ENCODE measurements around the gene PIP5KL1.
A peak's percentile ranks its signal among the peaks of the same experiment; 100 is the strongest.

Gene PIP5KL1

DNA sequence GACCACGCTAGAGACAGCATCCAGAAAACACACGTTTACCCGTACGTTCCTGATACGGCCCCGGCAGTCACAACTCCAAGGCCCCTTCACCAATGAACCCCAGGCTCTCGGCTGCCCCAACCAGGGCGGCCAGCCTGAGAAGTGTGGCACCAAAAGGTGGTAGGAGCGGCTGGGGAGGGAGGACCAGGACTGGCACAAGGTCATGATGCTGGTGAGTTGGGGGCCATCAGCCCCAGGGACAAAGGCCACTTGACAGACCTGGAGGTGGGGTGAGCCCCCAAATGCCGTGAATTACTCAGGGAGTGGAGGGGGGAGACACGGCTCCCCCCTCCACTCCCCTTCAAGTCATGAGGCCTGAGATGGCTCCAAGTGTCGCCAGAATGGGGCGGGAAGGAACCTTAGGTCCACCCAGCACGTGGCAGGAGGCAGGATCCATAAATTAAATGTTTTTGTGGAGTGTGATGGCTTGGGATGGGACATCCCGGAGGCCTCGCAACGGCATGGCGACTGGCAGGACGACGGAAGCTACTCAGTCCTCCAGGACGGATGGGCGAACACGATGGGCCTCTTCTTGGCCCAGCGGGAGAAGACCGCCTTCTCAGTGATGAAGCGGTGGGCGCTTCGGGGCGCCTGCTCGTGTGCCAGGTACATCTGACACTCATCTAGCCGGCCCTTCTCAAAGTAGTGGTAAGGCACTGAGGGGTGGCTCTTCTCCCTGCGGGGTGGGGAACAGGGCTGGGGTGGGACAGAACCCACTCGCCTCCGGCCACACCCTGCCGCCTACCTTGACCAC lies 22.5 kb downstream of the PIP5KL1 start:
- Histone ChIP-seq H3K9me2 (replicated peaks; ENCODE audit: low read depth, low read length) (no peaks in the 10 kb centered on the region), H3K27me3 (ENCODE audit: insufficient read depth, low read length, poor library complexity, severe bottlenecking) (no peaks in the 10 kb centered on the region), H3K79me2 (ENCODE audit: insufficient read depth, low read length) (no peaks in the 10 kb centered on the region), H3F3A (ENCODE audit: low read depth) (peaks cover 7% of the 10 kb centered on the region), H3K4me3 (ENCODE audit: low read length, poor library complexity, severe bottlenecking) (no peak overlapping the region), H4K20me1 (ENCODE audit: insufficient read depth, low read length, poor library complexity, severe bottlenecking) (no peaks in the 10 kb centered on the region), H3K4me2 (ENCODE audit: low read depth, low read length, poor library complexity, severe bottlenecking) (no peak overlapping the region), H3K36me3 (ENCODE audit: insufficient read depth, low read length) (no peaks in the 10 kb centered on the region), H3K4me1 (ENCODE audit: insufficient read depth, low read length, poor library complexity, severe bottlenecking) (peaks cover 40% of the 10 kb centered on the region), H3K9me3 (ENCODE audit: insufficient read depth, low read depth, low read length) (no peaks in the 10 kb centered on the region), H2AFZ (ENCODE audit: low read length) (no peak overlapping the region), H3K9ac (ENCODE audit: low read depth, low read length, poor library complexity, severe bottlenecking) (no peak overlapping the region)
- TF ChIP-seq, protein P1, sequence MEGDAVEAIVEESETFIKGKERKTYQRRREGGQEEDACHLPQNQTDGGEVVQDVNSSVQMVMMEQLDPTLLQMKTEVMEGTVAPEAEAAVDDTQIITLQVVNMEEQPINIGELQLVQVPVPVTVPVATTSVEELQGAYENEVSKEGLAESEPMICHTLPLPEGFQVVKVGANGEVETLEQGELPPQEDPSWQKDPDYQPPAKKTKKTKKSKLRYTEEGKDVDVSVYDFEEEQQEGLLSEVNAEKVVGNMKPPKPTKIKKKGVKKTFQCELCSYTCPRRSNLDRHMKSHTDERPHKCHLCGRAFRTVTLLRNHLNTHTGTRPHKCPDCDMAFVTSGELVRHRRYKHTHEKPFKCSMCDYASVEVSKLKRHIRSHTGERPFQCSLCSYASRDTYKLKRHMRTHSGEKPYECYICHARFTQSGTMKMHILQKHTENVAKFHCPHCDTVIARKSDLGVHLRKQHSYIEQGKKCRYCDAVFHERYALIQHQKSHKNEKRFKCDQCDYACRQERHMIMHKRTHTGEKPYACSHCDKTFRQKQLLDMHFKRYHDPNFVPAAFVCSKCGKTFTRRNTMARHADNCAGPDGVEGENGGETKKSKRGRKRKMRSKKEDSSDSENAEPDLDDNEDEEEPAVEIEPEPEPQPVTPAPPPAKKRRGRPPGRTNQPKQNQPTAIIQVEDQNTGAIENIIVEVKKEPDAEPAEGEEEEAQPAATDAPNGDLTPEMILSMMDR (conservative IDR thresholded peaks at IDR 0.05; ENCODE audit: low read length) = no peak
- TF ChIP-seq EZH2phosphoT487 (IDR thresholded peaks at IDR 0.05; ENCODE audit: borderline replicate concordance) = no peak

DNA sequence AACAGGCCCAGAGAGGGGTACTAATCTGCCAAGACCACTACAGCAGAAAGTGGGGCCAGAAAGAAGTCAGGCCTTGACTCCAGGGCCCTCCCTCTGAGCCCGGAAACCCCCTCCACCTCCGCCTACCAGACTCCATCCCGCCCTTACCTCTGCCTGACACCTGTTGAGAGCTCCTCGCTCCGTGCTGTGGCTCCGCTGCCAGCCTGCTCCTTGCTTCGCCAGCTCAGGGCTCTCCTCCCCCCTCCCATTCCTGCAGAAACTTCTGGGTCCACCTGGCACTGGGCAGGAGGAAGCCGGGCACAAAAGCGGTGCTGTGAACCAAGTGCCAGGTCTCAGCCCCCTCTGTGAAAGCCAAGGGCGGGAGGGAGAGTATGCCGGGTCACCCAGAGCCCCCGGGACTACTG lies 24.8 kb downstream of the PIP5KL1 start:
- peaks cover 7% of the 10 kb centered on the region for H3F3A ChIP-seq (ENCODE audit: low read depth)
- peak overlapping the region; percentile 45 for H3K4me3 ChIP-seq (ENCODE audit: low read length, poor library complexity, severe bottlenecking)
- no peaks in the 10 kb centered on the region for H3K79me2 ChIP-seq (ENCODE audit: insufficient read depth, low read length)
- no peaks in the 10 kb centered on the region for H4K20me1 ChIP-seq (ENCODE audit: insufficient read depth, low read length, poor library complexity, severe bottlenecking)
- H2AFZ ChIP-seq (ENCODE audit: low read length) = no peak overlapping the region
- H3K36me3 ChIP-seq (ENCODE audit: insufficient read depth, low read length) = no peaks in the 10 kb centered on the region
- H3K9me2 ChIP-seq (replicated peaks; ENCODE audit: low read depth, low read length) = no peaks in the 10 kb centered on the region
- peaks cover 41% of the 10 kb centered on the region for H3K4me1 ChIP-seq (ENCODE audit: insufficient read depth, low read length, poor library complexity, severe bottlenecking)
- peak overlapping the region; percentile 78 for H3K4me2 ChIP-seq (ENCODE audit: low read depth, low read length, poor library complexity, severe bottlenecking)
- TF ChIP-seq, protein P1 (conservative IDR thresholded peaks at IDR 0.05; ENCODE audit: low read length) = no peak
- no peaks in the 10 kb centered on the region for H3K27me3 ChIP-seq (ENCODE audit: insufficient read depth, low read length, poor library complexity, severe bottlenecking)
- no peaks in the 10 kb centered on the region for H3K9me3 ChIP-seq (ENCODE audit: insufficient read depth, low read depth, low read length)
- H3K9ac ChIP-seq (ENCODE audit: low read depth, low read length, poor library complexity, severe bottlenecking) = peak overlapping the region; percentile 69

DNA sequence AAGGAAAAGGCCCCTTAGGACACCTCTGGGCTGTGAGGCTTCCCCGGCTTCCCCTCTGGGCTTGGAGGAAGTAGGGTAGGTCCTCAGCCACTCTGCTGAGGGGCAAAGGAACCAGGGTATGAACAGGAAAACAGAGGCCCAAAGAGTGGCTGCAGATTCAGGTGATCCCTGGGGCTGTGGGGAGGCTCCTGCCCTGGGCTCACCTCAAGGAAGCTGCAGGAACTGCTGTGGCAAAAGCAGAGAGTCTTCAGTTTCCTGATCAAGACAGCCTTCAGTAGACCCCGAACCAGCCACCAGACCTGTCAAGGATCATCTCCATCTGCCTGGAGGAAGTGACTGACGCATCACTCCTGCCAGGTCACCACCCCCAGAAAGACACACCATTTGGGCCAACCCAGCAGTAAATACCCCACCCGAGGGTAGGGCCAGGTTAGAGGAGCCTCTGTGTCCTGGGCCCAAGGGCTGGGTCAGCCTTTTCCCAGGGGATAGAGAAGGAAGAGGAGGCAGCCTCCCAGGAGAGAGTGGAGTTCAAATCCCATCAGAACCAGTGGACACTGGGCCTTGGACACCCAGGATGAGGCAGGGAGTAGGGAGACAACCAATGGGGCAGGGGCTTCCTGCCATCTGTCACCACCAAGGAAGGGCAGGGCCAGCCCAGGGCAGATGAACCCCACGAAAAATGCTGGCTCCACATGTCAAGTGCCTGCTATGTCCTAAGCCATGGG lies 25.4 kb downstream of the PIP5KL1 start:
- Histone ChIP-seq H3K36me3 (ENCODE audit: insufficient read depth, low read length) (no peaks in the 10 kb centered on the region), H4K20me1 (ENCODE audit: insufficient read depth, low read length, poor library complexity, severe bottlenecking) (no peaks in the 10 kb centered on the region), H3K9ac (ENCODE audit: low read depth, low read length, poor library complexity, severe bottlenecking) (peak overlapping the region; percentile 69), H3K79me2 (ENCODE audit: insufficient read depth, low read length) (no peaks in the 10 kb centered on the region), H3K4me2 (ENCODE audit: low read depth, low read length, poor library complexity, severe bottlenecking) (peak overlapping the region; percentile 78), H3F3A (ENCODE audit: low read depth) (peaks cover 7% of the 10 kb centered on the region), H3K4me3 (ENCODE audit: low read length, poor library complexity, severe bottlenecking) (peak overlapping the region; percentile 45), H3K27me3 (ENCODE audit: insufficient read depth, low read length, poor library complexity, severe bottlenecking) (no peaks in the 10 kb centered on the region), H3K4me1 (ENCODE audit: insufficient read depth, low read length, poor library complexity, severe bottlenecking) (peaks cover 41% of the 10 kb centered on the region), H3K9me3 (ENCODE audit: insufficient read depth, low read depth, low read length) (no peaks in the 10 kb centered on the region), H3K9me2 (replicated peaks; ENCODE audit: low read depth, low read length) (no peaks in the 10 kb centered on the region), H2AFZ (ENCODE audit: low read length) (no peak overlapping the region)
- TF ChIP-seq EZH2phosphoT487 (IDR thresholded peaks at IDR 0.05; ENCODE audit: borderline replicate concordance) = no peak
- TF ChIP-seq, protein P1 (conservative IDR thresholded peaks at IDR 0.05; ENCODE audit: low read length) = no peak
